GM19193 (cell line): Measurements from ENCODE around the gene SORCS1.

Experiments used
- POLR2A ChIP-seq: IDR thresholded peaks from 4 replicates; pipeline ENCODE4 v1.6.1; 2011; ENCODE audit not compliant: insufficient read depth, insufficient read length; ENCODE audit errors: extremely low read depth

Gene SORCS1

GRCh38 chr10:106722524-106722923, 442.0 kb downstream of the SORCS1 start:
- no peak for TF ChIP-seq POLR2A

GRCh38 chr10:106720683-106721082, 443.8 kb downstream of the SORCS1 start:
- no peak for TF ChIP-seq POLR2A

DNA sequence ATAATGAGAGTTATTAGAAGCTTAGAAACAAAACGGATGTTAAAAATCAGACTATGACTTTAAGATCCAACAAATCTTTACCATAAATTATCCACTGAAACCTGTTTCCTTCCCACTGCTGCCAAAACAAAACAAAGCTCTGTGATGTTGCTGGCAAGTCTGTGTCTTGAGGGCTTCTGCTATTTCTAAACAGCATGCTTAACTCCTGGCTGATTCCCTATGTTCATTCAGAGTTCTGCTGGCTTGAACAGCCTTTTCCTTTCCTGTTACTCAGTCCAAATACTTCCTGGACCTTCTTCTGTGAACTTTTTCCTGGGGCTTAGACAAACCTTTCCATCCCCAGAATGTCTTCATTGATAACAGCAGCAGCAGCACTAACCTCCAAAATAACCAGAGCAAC, 448.1 kb downstream of the SORCS1 start:
- no peak for TF ChIP-seq POLR2A

GRCh38 chr10:106714734-106715555, 449.6 kb downstream of the SORCS1 start:
- no peak for TF ChIP-seq POLR2A

GRCh38 chr10:106713846-106714245, 450.7 kb downstream of the SORCS1 start:
- TF ChIP-seq POLR2A, result no peak

- TF ChIP-seq POLR2A, result no peak
Measured at GRCh38 chr10:106712988-106713387, 451.5 kb downstream of the SORCS1 start.

GRCh38 chr10:106711313-106711906, 453.1 kb downstream of the SORCS1 start:
- TF ChIP-seq POLR2A, result no peak

DNA sequence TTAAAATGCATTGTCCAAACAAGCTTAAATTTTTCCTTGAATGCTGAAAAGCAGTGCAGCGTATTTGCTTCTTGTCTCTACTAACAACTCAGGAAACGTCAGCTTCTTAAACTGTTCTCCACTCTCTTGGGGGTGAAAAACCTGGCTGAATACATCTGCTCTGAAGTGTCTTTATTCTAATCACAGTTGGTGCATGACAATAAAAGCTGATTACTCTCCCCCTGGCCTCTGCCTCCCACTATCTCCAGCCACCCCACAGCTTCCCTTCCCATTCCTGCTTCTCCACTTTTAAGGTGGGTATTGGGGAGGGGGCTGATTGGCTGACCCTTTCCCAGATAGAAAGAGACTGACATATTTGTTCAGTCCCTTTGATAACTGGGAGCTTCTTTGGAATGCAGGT, 456.0 kb downstream of the SORCS1 start:
- TF ChIP-seq POLR2A, result no peak

GRCh38 chr10:106707657-106708056, 456.8 kb downstream of the SORCS1 start:
- no peak for TF ChIP-seq POLR2A

- TF ChIP-seq POLR2A, result no peak
Measured at GRCh38 chr10:106706127-106706526, 458.4 kb downstream of the SORCS1 start.

GRCh38 chr10:106705681-106706100, 458.8 kb downstream of the SORCS1 start:
- TF ChIP-seq POLR2A, result no peak

DNA sequence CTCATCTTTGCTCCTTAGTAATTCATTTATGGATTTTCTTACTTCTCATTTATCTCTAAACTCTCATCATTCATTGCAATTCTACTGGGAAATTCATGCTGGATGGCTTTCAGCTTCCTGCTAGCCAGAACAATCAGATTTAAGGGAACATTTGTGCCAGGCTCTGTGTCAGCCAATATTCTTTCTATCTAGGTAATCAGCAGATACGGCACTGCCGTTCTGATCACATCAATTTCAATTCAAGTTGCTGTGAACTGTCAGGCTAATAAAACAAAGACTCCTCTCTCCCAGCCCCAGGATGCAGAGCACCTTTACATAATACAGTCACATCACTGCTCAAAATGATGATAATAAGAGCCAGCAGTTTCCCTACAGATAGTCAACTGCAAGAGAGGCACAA, 468.3 kb downstream of the SORCS1 start:
- no peak for TF ChIP-seq POLR2A

- TF ChIP-seq POLR2A, result no peak
Measured at GRCh38 chr10:106694696-106695095, 469.8 kb downstream of the SORCS1 start.

DNA sequence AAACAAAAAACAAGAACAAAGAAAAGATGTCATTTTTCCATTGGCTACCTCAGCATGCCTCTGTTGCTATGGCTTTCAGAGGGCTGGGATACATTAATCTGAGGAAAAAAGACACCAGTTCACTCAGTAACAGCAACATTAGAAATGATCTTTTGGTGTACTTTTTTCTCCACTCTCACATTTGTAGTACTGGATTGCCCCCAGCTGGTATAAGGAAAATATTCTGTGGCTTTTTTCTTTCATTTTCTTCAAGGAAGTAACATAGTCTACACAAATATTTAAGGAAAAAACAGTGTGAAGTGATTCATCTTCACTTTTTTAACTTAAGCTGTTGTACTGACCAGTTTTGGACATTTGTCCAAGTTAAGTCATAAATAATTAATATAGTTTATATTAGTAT, 482.3 kb downstream of the SORCS1 start:
- no peak for TF ChIP-seq POLR2A

- no peak for TF ChIP-seq POLR2A
Measured at GRCh38 chr10:106680061-106680460, 484.4 kb downstream of the SORCS1 start.

DNA sequence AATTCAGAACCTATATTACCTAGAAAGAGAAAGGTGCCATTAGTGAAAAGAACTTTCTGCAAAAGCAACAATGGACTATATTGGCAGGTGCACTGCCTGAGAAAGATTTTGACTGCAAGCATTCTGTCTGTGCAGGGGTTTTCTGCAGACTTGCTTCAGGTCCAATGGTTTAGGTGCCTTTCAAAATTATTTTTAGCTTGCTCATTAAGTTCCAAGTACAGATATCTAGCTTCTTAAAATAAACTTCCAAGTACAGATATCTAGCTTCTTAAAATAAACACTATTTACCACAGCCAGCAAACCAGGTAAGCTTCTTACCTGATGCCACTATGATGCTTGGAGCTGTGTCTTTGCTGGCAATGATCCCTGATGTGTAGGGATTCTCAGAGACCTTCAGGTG, 485.2 kb downstream of the SORCS1 start:
- no peak for TF ChIP-seq POLR2A
